Smooth muscle cell (in vitro differentiated cells): ENCODE data around the gene COG3. TPM values are rescaled to one million over a fixed set of nuclear protein-coding genes. Genes with fewer than 3 reads are reported as not detected.

ENCODE experiments used
- DNase-seq: peaks from one replicate; lab custom pipeline; 2025; ENCODE audit not compliant: unreplicated experiment; lab: John Stamatoyannopoulos, UW
- H2AFZ ChIP-seq: fragments of 200-600 bp; sonication (generic); 2 replicates; pipeline ENCODE4 v1.6.0; 2016; ENCODE audit warnings: antibody characterized with exemption, low read depth, mild to moderate bottlenecking
- H3F3A ChIP-seq: fragments of 200-600 bp; sonication (generic); 2 replicates; pipeline ENCODE4 v1.6.0; 2017; ENCODE audit warnings: antibody characterized with exemption, low read depth
- H3K27ac ChIP-seq: fragments of 200-600 bp; sonication (generic); 2 replicates; pipeline ENCODE4 v1.5.1; 2016; ENCODE audit warnings: low read depth, mild to moderate bottlenecking
- H3K27me3 ChIP-seq: fragments of 200-600 bp; sonication (generic); 2 replicates; pipeline ENCODE4 v1.6.1; 2016; ENCODE audit warnings: low read depth, mild to moderate bottlenecking
- H3K36me3 ChIP-seq: fragments of 200-600 bp; sonication (generic); 2 replicates; pipeline ENCODE4 v1.5.1; 2016; ENCODE audit warnings: low read depth
- H3K4me1 ChIP-seq: fragments of 200-600 bp; sonication (generic); 2 replicates; pipeline ENCODE4 v1.5.1; 2016; ENCODE audit warnings: low read depth
- H3K4me2 ChIP-seq: fragments of 200-600 bp; sonication (generic); 2 replicates; pipeline ENCODE4 v1.6.0; 2016; ENCODE audit warnings: mild to moderate bottlenecking
- H3K4me3 ChIP-seq: fragments of 200-600 bp; sonication (generic); 2 replicates; pipeline ENCODE4 v1.5.1; 2016; ENCODE audit warnings: mild to moderate bottlenecking
- H3K79me2 ChIP-seq: fragments of 200-600 bp; sonication (generic); 2 replicates; pipeline ENCODE4 v1.6.0; 2016; ENCODE audit warnings: low read depth, mild to moderate bottlenecking
- H3K9ac ChIP-seq: fragments of 200-600 bp; sonication (generic); 2 replicates; pipeline ENCODE4 v1.6.0; 2016; ENCODE audit warnings: low read depth
- H3K9me3 ChIP-seq: fragments of 200-600 bp; sonication (generic); replicated peaks from 2 replicates; pipeline ENCODE4 v1.5.1; 2016; ENCODE audit warnings: low read depth
- H4K20me1 ChIP-seq: fragments of 200-600 bp; sonication (generic); 2 replicates; pipeline ENCODE4 v1.6.0; 2016; ENCODE audit warnings: low read depth
- CTCF ChIP-seq: fragments of 200-600 bp; sonication (generic); IDR thresholded peaks from 2 replicates; pipeline ENCODE4 v1.5.1; 2017; ENCODE audit warnings: borderline replicate concordance, mild to moderate bottlenecking, antibody characterized with exemption; ENCODE audit not compliant: insufficient read depth, poor library complexity, severe bottlenecking
- WGBS: methylation state at CpG from one replicate; pipeline ENCODE4 v1.1.7; 2016; ENCODE audit warnings: low lambda C conversion rate; 5-methylcytosine and 5-hydroxymethylcytosine counted together
- polyA plus RNA-seq: library from polyadenylated mRNA; unstranded; fragments of >200 nt; fragmentation: Nextera tagmentation; extraction: Ambion mirVana; gene quantifications from 2 replicates; pipeline ENCODE4 v1.2.1, GENCODE V29; 2016
- total RNA-seq: library from RNA; depleted of rRNA; stranded (reverse); fragments of >200 nt; gene quantifications from 2 replicates; pipeline ENCODE4 v1.2.3, GENCODE V29; 2014

COG3 gene
- total and polyA plus RNA-seq, 2 experiments from 2014 or later = 23.0 to 38.2 TPM

- Histone ChIP-seq H2AFZ (no peak overlapping the region), H4K20me1 (no peaks in the 10 kb centered on the region), H3K4me1 (no peaks in the 10 kb centered on the region), H3K4me3 (no peak overlapping the region), H3K36me3 (no peaks in the 10 kb centered on the region), H3K27ac (no peak overlapping the region), H3K27me3 (peaks cover 49% of the 10 kb centered on the region), H3F3A (no peaks in the 10 kb centered on the region), H3K4me2 (no peak overlapping the region), H3K79me2 (no peaks in the 10 kb centered on the region), H3K9ac (no peak overlapping the region), H3K9me3 (no peaks in the 10 kb centered on the region)
- no peak for DNase-seq
- WGBS = 93% methylated on average over 16 of the region's 16 CpGs
- no peak for TF ChIP-seq CTCF
These were observed 110.5 kb downstream of the COG3 start for GRCh38 chr13:45575146-45575829.

GRCh38 chr13:45575830-45576180 lies 111.1 kb downstream of the COG3 start:
- Histone ChIP-seq H3K9me3 (no peaks in the 10 kb centered on the region), H3K4me2 (no peak overlapping the region), H4K20me1 (no peaks in the 10 kb centered on the region), H3K4me3 (no peak overlapping the region), H3K9ac (no peak overlapping the region), H3K27ac (no peak overlapping the region), H3K36me3 (no peaks in the 10 kb centered on the region), H3K27me3 (peaks cover 49% of the 10 kb centered on the region), H2AFZ (no peak overlapping the region), H3K4me1 (no peaks in the 10 kb centered on the region), H3K79me2 (no peaks in the 10 kb centered on the region), H3F3A (no peaks in the 10 kb centered on the region)
- TF ChIP-seq CTCF = no peak
- WGBS = 78% methylated on average over 1 of the region's 1 CpG
- no peak for DNase-seq

GRCh38 chr13:45576466-45576865 lies 111.7 kb downstream of the COG3 start:
- Histone ChIP-seq H3K36me3 (no peaks in the 10 kb centered on the region), H3K4me1 (no peaks in the 10 kb centered on the region), H3F3A (no peaks in the 10 kb centered on the region), H3K79me2 (no peaks in the 10 kb centered on the region), H4K20me1 (no peaks in the 10 kb centered on the region), H3K4me3 (no peak overlapping the region), H3K9me3 (no peaks in the 10 kb centered on the region), H2AFZ (no peak overlapping the region), H3K27me3 (peaks cover 42% of the 10 kb centered on the region), H3K4me2 (no peak overlapping the region), H3K9ac (no peak overlapping the region), H3K27ac (no peak overlapping the region)
- no peak for TF ChIP-seq CTCF
- 90% methylated on average over 4 of the region's 4 CpGs for WGBS
- DNase-seq = no peak

- no peak for DNase-seq
- peaks cover 18% of the 10 kb centered on the region for H3K27me3 ChIP-seq
- no peak overlapping the region for H3K9ac ChIP-seq
- no peak for TF ChIP-seq CTCF
- H3K9me3 ChIP-seq = no peaks in the 10 kb centered on the region
- H3K4me1 ChIP-seq = no peaks in the 10 kb centered on the region
- 93% methylated on average over 3 of the region's 3 CpGs for WGBS
- H3K79me2 ChIP-seq = no peaks in the 10 kb centered on the region
- no peaks in the 10 kb centered on the region for H3K36me3 ChIP-seq
- no peaks in the 10 kb centered on the region for H3F3A ChIP-seq
- H3K27ac ChIP-seq = no peak overlapping the region
- no peak overlapping the region for H3K4me3 ChIP-seq
- no peaks in the 10 kb centered on the region for H4K20me1 ChIP-seq
- no peak overlapping the region for H3K4me2 ChIP-seq
- H2AFZ ChIP-seq = no peak overlapping the region
These were observed 117.8 kb downstream of the COG3 start for GRCh38 chr13:45582408-45583076.
